Activated CD8-positive, alpha-beta T cell treated with anti-CD3 and anti-CD28 coated beads for 36 hours (primary cell): ENCODE results near the gene DNMT3L. TPM values are rescaled to one million over a fixed set of nuclear protein-coding genes. Genes with fewer than 3 reads are reported as not detected.
A peak's percentile ranks its signal among the peaks of the same experiment; 100 is the strongest.

Experiments
- ATAC-seq: fragments of 200-7000 bp; cut with Tn5 transposase; one replicate; pipeline ENCODE4 v1.10.0; 2021; ENCODE audit warnings: mild to moderate bottlenecking, moderate library complexity
- CTCF ChIA-PET: fragments of 350-600 bp; sonication (Branson Sonifier 250); formaldehyde crosslinking; loops from one replicate; lab custom pipeline; 2021; ENCODE audit warnings: antibody characterized with exemption; lab: Charles Lee
- POLR2A ChIA-PET: fragments of 350-600 bp; sonication (Branson Sonifier 250); formaldehyde crosslinking; loops from one replicate; lab custom pipeline; 2021; ENCODE audit warnings: antibody characterized with exemption; lab: Charles Lee
- DNase-seq: peaks from one replicate; pipeline ENCODE4 v3.0.0-alpha.2; 2020
- H3K27ac Mint-ChIP-seq: one replicate; pipeline ENCODE4 v1.8.0; 2021; ENCODE audit warnings: mild to moderate bottlenecking, mixed read lengths
- H3K27me3 Mint-ChIP-seq: one replicate; pipeline ENCODE4 v1.8.0; 2021; ENCODE audit warnings: mixed read lengths
- H3K36me3 Mint-ChIP-seq: one replicate; pipeline ENCODE4 v1.8.0; 2021; ENCODE audit warnings: low read depth, mixed read lengths
- H3K4me1 Mint-ChIP-seq: one replicate; pipeline ENCODE4 v1.8.0; 2021; ENCODE audit warnings: low read depth, mixed read lengths
- H3K4me3 Mint-ChIP-seq: one replicate; pipeline ENCODE4 v1.8.0; 2021; ENCODE audit warnings: mild to moderate bottlenecking, moderate library complexity, mixed read lengths
- H3K9me3 Mint-ChIP-seq: one replicate; pipeline ENCODE4 v1.8.0; 2021; ENCODE audit warnings: mixed read lengths
- CTCF ChIP-seq: fragments of 200-600 bp; IDR thresholded peaks from one replicate; pipeline ENCODE4 v1.8.0; 2022; ENCODE audit warnings: antibody characterized with exemption, mild to moderate bottlenecking
- intact Hi-C: fragments of 100-400 bp; cut with micrococcal nuclease; formaldehyde crosslinking; loops from one replicate; pipeline ENCODE4 v1.10.0; 2022
- total RNA-seq, 2 experiments: library from RNA; stranded (reverse); gene quantifications; one replicate each; pipeline ENCODE4 v1.2.3, GENCODE V29; 2021

The DNMT3L gene
- total RNA-seq, 2 experiments from 2014 or later = not detected

- H3K27ac Mint-ChIP-seq = no peak overlapping the region
- DNase-seq (peak; percentile 48), ATAC-seq (peak; percentile 34)
- no peaks in the 10 kb centered on the region for H3K36me3 Mint-ChIP-seq
- ChIA-PET CTCF (interaction anchor here (2.0 kb wide), 1 partner anchor 30 kb away, joined by 9 read pairs; no protein-coding TSS in a partner anchor), POLR2A (no interaction called here)
- H3K27me3 Mint-ChIP-seq = no peaks in the 10 kb centered on the region
- H3K9me3 Mint-ChIP-seq = no peaks in the 10 kb centered on the region
- H3K4me3 Mint-ChIP-seq = no peak overlapping the region
- no peaks in the 10 kb centered on the region for H3K4me1 Mint-ChIP-seq
- TF ChIP-seq CTCF = no peak
- intact Hi-C loops = no loop called here
Measured at GRCh38 chr21:44267655-44268142, 6.0 kb upstream of the DNMT3L start.

- no peak overlapping the region for H3K27ac Mint-ChIP-seq
- H3K9me3 Mint-ChIP-seq = no peaks in the 10 kb centered on the region
- H3K36me3 Mint-ChIP-seq = no peaks in the 10 kb centered on the region
- H3K4me1 Mint-ChIP-seq = no peaks in the 10 kb centered on the region
- TF ChIP-seq CTCF = no peak
- DNase-seq (no peak), ATAC-seq (no peak)
- ChIA-PET CTCF (no interaction called here), POLR2A (interaction anchor here (1.1 kb wide), 1 partner anchor 11 kb away, joined by 4 read pairs; no protein-coding TSS in a partner anchor)
- intact Hi-C loops = no loop called here
- H3K4me3 Mint-ChIP-seq = no peak overlapping the region
- H3K27me3 Mint-ChIP-seq = no peaks in the 10 kb centered on the region
Measured at GRCh38 chr21:44265734-44266270, 4.1 kb upstream of the DNMT3L start.

GRCh38 chr21:44263768-44264167 lies 2.1 kb upstream of the DNMT3L start:
- ATAC-seq (no peak), DNase-seq (no peak)
- no peak overlapping the region for H3K4me3 Mint-ChIP-seq
- H3K4me1 Mint-ChIP-seq = no peaks in the 10 kb centered on the region
- intact Hi-C loops = no loop called here
- ChIA-PET POLR2A (no interaction called here), CTCF (no interaction called here)
- H3K9me3 Mint-ChIP-seq = no peaks in the 10 kb centered on the region
- H3K36me3 Mint-ChIP-seq = no peaks in the 10 kb centered on the region
- no peak overlapping the region for H3K27ac Mint-ChIP-seq
- TF ChIP-seq CTCF = no peak
- no peaks in the 10 kb centered on the region for H3K27me3 Mint-ChIP-seq

- POLR2A ChIA-PET = no interaction called here
- H3K4me3 Mint-ChIP-seq = no peak overlapping the region
- ATAC-seq (no peak), DNase-seq (no peak)
- no peaks in the 10 kb centered on the region for H3K4me1 Mint-ChIP-seq
- intact Hi-C loops = no loop called here
- no peaks in the 10 kb centered on the region for H3K36me3 Mint-ChIP-seq
- no peak for TF ChIP-seq CTCF
- H3K27me3 Mint-ChIP-seq = no peaks in the 10 kb centered on the region
- CTCF ChIA-PET = no interaction called here
- no peaks in the 10 kb centered on the region for H3K9me3 Mint-ChIP-seq
- H3K27ac Mint-ChIP-seq = no peak overlapping the region
Measured at GRCh38 chr21:44263221-44263760, 1.6 kb upstream of the DNMT3L start.

GRCh38 chr21:44262338-44263056 lies 800 bp upstream of the DNMT3L start:
- Mint-ChIP-seq H3K9me3 (no peaks in the 10 kb centered on the region), H3K27me3 (no peaks in the 10 kb centered on the region), H3K4me1 (no peaks in the 10 kb centered on the region), H3K4me3 (no peak overlapping the region), H3K27ac (no peak overlapping the region), H3K36me3 (no peaks in the 10 kb centered on the region)
- CTCF ChIA-PET = no interaction called here
- no peak for TF ChIP-seq CTCF
- no peak for DNase-seq
- ATAC-seq = no peak
- POLR2A ChIA-PET = no interaction called here
- intact Hi-C loops = no loop called here
